Ascending aorta (tissue), 2 donors: Measurements from ENCODE around the gene PTPRN2. TPM values are rescaled to one million over a fixed set of nuclear protein-coding genes. Genes with fewer than 3 reads are reported as not detected.
"Not testable (repeated sequence)": the region's sequence is repeated elsewhere in the genome, so short reads cannot be mapped to it uniquely, and the experiment has no call there.

Experiments
- DNase-seq, 2 donors: peaks; one replicate each; pipeline ENCODE4 v3.0.0-alpha.2; 2019; ENCODE audit warnings: low spot score in 2 of 2
- H3K27ac ChIP-seq, 2 donors: fragments of 200-600 bp; sonication (generic); one replicate each; pipeline ENCODE4 v1.5.1; 2016 to 2017; ENCODE audit warnings: mild to moderate bottlenecking in 1 of 2
- H3K27me3 ChIP-seq: fragments of 200-600 bp; sonication (generic); one replicate; pipeline ENCODE4 v1.5.1; 2017
- H3K36me3 ChIP-seq, 2 donors: fragments of 200-600 bp; sonication (generic); one replicate each; pipeline ENCODE4 v1.5.1; 2016
- H3K4me1 ChIP-seq, 2 donors: fragments of 200-600 bp; sonication (generic); one replicate each; pipeline ENCODE4 v1.5.1; 2016 to 2017; ENCODE audit warnings: mild to moderate bottlenecking in 1 of 2
- H3K4me3 ChIP-seq, 2 donors: fragments of 200-600 bp; sonication (generic); one replicate each; pipeline ENCODE4 v1.5.1; 2016 to 2017; ENCODE audit warnings: mild to moderate bottlenecking in 1 of 2
- H3K9me3 ChIP-seq, 2 donors: fragments of 200-600 bp; sonication (generic); one replicate each; pipeline ENCODE4 v1.5.1; 2016
- CTCF ChIP-seq, 3 experiments: fragments of 200-600 bp in 2 of 3; fragments of 450-650 bp in 1 of 3; sonication (generic) in 2 of 3; IDR thresholded peaks; one replicate each; pipeline ENCODE4 v1.5.1; 2016 to 2019; ENCODE audit warnings: antibody characterized with exemption in 3 of 3, mild to moderate bottlenecking in 1 of 3, moderate library complexity in 1 of 3
- intact Hi-C: fragments of 100-400 bp; cut with DNase I; formaldehyde crosslinking; loops from one replicate; pipeline ENCODE4 v1.15.1; 2023
- total RNA-seq: library from RNA; depleted of rRNA; stranded (reverse); fragments of >200 nt; gene quantifications from one replicate; pipeline ENCODE4 v1.1.0, GENCODE V29; 2016

The PTPRN2 gene
- total RNA-seq, 1 donor from 2014 or later, result 7.3 TPM

- Histone ChIP-seq H3K27me3 (no peaks in the 10 kb centered on the region), H3K9me3 (no peaks in the 10 kb centered on the region), H3K4me1 (no peaks in the 10 kb centered on the region), H3K4me3 (no peak overlapping the region), H3K36me3 (no peaks in the 10 kb centered on the region), H3K27ac (no peak overlapping the region)
- no peak for DNase-seq
- TF ChIP-seq CTCF (IDR thresholded peaks at IDR 0.05), result no peak
- intact Hi-C loops, result no loop called here
These were observed 330.6 kb downstream of the PTPRN2 start for GRCh38 chr7:158257001-158257400.

GRCh38 chr7:158256091-158256816, 331.4 kb downstream of the PTPRN2 start:
- H3K27ac ChIP-seq, result no peak overlapping the region
- DNase-seq, result peak in 1 of 2 donors; percentile 37
- H3K36me3 ChIP-seq, result no peaks in the 10 kb centered on the region
- no peak overlapping the region for H3K4me3 ChIP-seq
- no peaks in the 10 kb centered on the region for H3K9me3 ChIP-seq
- no peak for TF ChIP-seq CTCF (IDR thresholded peaks at IDR 0.05)
- intact Hi-C loops, result no loop called here
- H3K27me3 ChIP-seq, result no peaks in the 10 kb centered on the region
- no peaks in the 10 kb centered on the region for H3K4me1 ChIP-seq

GRCh38 chr7:158255558-158255957, 332.1 kb downstream of the PTPRN2 start:
- intact Hi-C loops, result no loop called here

GRCh38 chr7:158255156-158255555, 332.5 kb downstream of the PTPRN2 start:
- H3K27ac ChIP-seq, result no peak overlapping the region
- H3K9me3 ChIP-seq, result no peaks in the 10 kb centered on the region
- no peaks in the 10 kb centered on the region for H3K4me1 ChIP-seq
- H3K27me3 ChIP-seq, result no peaks in the 10 kb centered on the region
- no peaks in the 10 kb centered on the region for H3K36me3 ChIP-seq
- intact Hi-C loops, result no loop called here
- H3K4me3 ChIP-seq, result no peak overlapping the region
- no peak for TF ChIP-seq CTCF (IDR thresholded peaks at IDR 0.05)
- peak in 1 of 2 donors; percentile 25 for DNase-seq

More at GRCh38 chr7:158255558-158255957, 332.1 kb downstream of the PTPRN2 start:
- no peak for TF ChIP-seq CTCF (IDR thresholded peaks at IDR 0.05)
- Histone ChIP-seq H3K4me3 (no peak overlapping the region), H3K27ac (no peak overlapping the region), H3K36me3 (no peaks in the 10 kb centered on the region), H3K4me1 (no peaks in the 10 kb centered on the region), H3K27me3 (no peaks in the 10 kb centered on the region), H3K9me3 (no peaks in the 10 kb centered on the region)
- DNase-seq, result no peak

- intact Hi-C loops, H3K4me1 ChIP-seq, H3K27me3 ChIP-seq, H3K9me3 ChIP-seq, DNase-seq, H3K4me3 ChIP-seq, H3K27ac ChIP-seq, H3K36me3 ChIP-seq: not testable (repeated sequence)
These were observed 334.0 kb downstream of the PTPRN2 start for GRCh38 chr7:158253670-158254045.

GRCh38 chr7:158252837-158253669, 334.6 kb downstream of the PTPRN2 start:
- H3K27ac ChIP-seq, result no peak overlapping the region
- DNase-seq, result peak in 1 of 2 donors; percentile 34
- H3K27me3 ChIP-seq, result no peaks in the 10 kb centered on the region
- H3K4me1 ChIP-seq, result no peaks in the 10 kb centered on the region
- H3K4me3 ChIP-seq, result no peak overlapping the region
- H3K9me3 ChIP-seq, result no peaks in the 10 kb centered on the region
- intact Hi-C loops, result no loop called here
- H3K36me3 ChIP-seq, result no peaks in the 10 kb centered on the region
- TF ChIP-seq CTCF (IDR thresholded peaks at IDR 0.05), result no peak
